GM18508 (cell line): ENCODE results near the gene NSMCE4A.
A peak's percentile ranks its signal among the peaks of the same experiment; 100 is the strongest.
"Not testable (repeated sequence)": the region's sequence is repeated elsewhere in the genome, so short reads cannot be mapped to it uniquely, and the experiment has no call there.

Experiments used
- ATAC-seq: cut with Tn5 transposase; IDR thresholded peaks from one replicate; pipeline ENCODE4 v1.9.1; 2021; ENCODE audit warnings: moderate number of reproducible peaks; ENCODE audit not compliant: insufficient read depth, unreplicated experiment

The NSMCE4A gene

GRCh38 chr10:121990015-121990677, 15.1 kb upstream of the NSMCE4A start:
- no peak for ATAC-seq

DNA sequence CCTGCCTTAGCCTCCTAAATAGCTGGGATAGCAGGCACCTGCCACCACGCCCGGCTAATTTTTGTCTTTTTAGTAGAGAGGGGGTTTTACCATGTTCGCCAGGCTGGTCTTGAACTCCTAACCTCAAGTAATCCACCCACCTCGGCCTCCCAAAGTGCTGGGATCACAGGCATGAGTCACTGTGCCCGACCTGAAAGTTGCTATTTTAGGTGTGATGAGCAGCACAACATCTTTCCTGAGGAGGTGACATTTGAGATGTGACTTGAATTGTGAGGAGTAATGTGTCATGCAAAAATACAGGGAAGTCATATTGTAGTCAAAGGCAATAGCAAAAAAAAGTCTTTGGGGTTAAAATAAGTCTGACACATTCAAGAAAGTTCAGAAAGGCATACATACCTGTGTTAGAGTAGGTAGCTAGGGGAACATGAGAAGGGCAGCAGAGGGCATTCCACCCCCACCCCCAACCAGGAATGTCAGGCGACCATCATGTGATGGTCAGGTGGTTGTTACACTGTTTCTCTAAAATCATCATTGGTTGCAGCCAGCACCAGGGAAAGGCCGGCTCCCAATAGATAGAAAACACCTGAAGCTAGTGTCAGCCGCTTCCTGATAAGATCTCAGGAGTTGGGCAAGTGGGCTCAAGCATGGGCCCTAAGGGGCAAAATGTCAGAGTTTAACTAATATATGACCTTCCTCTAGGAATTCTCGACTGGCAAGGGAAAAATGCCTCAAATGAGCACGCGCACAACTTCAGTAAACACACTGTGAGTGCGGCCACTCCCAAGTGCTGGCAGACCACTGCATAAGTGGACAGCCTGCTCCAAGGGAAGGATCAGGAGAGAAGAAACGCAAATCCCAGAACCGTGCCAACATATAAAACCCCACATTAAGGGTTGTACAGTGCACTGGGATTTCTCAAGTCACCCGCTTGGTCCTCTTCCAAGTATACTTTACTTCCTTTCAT, 13.6 kb upstream of the NSMCE4A start, which contains the start of gene TACC2:
Gene TACC2, plus strand, starts transcription at position 803 of the 964 bp plus-strand sequence. CDS start 32,819 bp downstream, outside the sequence.
- no peak for ATAC-seq

- no peak for ATAC-seq
These were observed 9.4 kb upstream of the NSMCE4A start for GRCh38 chr10:121984463-121984862.

DNA sequence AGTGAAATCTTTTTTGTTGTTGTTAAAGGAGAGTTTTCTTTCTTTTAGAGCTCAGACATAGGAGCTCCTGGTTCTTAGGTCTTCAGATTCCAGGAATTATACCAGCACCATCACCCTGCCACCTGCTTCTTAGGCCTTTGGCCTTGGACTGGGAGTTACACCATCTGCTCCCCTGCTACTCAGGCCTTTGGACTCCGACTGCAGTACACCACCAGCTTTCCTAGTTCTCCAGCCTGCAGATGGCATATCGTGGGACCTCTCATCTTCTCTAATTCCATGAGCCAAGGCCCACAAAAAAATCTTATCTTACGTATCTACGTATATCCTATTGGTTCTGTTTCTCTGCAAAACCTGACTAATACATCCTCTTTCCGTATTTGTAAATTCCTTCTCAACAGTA, 8.8 kb upstream of the NSMCE4A start:
- ATAC-seq, result no peak

DNA sequence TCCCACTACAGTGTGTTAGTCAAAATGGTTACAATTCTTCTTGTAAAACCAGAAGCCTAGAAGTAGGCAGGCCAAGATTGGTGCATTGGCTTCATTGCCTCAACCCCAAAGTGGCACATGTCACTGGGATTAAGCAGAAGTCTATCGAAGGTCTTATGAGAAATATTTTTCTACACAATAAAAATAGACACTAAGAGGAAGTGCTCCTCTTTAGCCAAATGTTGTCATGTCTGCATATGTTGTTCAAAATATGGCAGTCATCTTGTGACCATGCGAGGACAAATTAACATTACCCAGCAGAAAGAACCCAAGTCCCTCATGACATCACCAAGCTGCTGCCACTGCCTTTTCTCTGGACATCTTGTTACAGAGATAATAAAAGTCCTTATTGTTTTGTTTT, 6.3 kb upstream of the NSMCE4A start:
- ATAC-seq, result no peak

GRCh38 chr10:121978511-121978910, 3.5 kb upstream of the NSMCE4A start:
- ATAC-seq, result no peak

DNA sequence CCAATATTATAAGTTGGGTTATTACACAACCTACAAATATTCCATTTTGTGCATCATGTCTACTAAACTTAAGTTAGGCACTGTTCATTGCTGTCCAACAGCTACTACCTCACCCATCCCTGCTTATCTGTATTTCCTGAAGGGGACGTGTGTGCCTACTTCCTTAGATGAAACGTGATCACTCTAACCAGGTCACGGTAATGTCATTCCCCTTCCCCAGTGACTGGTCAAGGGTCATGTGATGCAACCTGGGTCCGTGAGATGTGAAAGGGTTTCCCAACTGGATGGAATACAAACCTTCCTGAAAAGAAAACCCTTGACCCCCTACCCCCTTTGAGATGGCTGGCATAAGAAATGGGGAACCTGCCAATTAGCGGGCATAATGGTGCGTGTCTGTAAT, 1.6 kb upstream of the NSMCE4A start:
- ATAC-seq, result no peak

DNA sequence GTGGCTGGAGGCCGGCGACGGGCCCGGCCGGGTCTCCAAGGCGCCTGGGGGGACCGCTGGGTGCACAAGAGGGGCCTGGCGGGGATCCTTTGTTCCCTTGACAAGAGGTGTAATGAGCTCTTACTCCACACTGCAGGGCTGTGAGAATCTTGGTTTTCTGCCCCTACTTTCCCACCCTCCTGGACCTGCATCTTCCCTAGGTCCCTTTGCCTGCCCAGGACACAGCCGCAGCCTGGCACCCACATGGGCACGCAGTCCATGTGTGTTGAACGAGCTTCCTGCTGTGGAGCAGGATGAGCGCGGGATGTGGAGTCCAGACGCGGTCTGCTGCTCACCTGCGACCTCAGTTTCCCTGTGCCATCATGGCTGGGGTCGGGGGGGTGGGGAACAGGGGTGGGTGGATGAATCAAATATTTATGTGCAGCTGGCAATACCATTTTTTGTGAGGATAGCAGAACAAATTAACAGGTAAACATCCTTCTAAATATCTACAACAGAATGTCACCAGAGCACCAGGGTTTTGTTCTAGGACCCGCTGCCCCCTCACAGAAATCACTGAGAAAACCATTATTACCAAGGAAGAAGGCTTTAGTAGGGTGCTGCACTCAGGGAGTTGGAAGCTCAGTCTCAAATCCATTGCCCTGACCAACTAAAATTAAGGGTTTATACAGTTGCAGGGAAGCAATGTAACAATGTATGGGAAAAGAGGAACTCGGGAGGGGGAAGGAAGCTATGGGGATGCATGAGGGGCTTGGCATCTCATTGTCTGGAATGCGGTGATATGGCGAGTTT, 474 bp upstream of the NSMCE4A start:
- no peak for ATAC-seq

GRCh38 chr10:121974019-121974534, 940 bp downstream of the NSMCE4A start:
- peak; percentile 28 for ATAC-seq

DNA sequence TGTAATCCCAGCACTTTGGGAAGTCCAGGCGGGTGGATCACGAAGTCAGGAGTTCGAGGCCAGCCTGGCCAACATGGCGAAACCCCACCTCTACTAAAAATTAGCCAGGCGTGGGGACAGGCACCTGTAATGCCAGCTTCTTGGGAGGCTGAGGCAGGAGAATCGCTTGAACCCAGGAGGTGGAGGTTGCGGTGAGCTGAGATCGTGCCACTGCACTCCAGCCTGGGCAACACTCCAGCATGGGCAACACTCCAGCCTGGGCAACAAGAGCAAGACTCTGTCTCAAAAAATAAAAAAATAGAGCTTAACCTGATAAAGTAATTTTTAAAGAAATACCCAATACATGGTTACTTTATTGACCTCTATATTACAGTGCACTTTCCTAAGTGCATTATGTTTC, 5.9 kb downstream of the NSMCE4A start:
- ATAC-seq, result not testable (repeated sequence)

- no peak for ATAC-seq
These were observed 9.0 kb downstream of the NSMCE4A start for GRCh38 chr10:121965996-121966395.

DNA sequence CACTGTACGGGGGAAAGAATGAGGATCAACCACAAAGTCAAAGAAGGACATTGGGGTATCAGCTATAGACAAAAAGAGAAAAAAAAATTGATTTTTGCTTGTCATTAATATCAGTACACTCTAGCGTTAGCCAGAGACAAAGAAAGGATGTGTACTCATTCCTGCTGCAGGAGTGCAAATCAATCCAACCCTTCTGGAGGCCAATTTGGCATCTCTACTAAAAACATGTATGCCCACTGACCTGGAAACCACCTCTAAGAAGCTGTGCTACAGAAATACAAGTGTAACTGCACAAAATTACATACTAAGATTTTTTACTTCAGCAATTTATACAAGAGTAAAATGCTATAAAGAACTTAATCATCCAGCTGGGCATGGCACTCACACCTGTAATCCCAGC, 13.6 kb downstream of the NSMCE4A start:
- no peak for ATAC-seq

DNA sequence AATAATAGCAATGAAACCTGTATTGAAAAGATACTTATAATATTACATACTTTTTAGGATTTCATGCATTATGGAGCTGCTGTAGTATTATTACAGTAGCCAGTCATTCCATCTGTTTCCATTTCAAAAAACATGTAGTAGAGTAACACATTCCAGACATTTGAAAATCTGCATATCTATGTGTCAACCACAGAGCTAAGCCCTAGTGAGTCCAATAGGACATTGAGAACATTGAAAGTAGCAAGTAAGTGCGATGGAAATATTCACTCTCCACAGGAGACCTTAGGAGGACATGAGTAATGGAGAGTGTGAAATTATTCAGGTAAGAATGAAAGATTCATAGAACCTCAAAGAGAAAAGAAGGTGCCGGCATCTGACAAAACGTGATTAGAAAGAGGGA, 15.3 kb downstream of the NSMCE4A start:
- no peak for ATAC-seq

GRCh38 chr10:121956111-121957061, 18.6 kb downstream of the NSMCE4A start:
- ATAC-seq, result no peak

GRCh38 chr10:121952226-121952625, 22.8 kb downstream of the NSMCE4A start:
- ATAC-seq, result no peak

- ATAC-seq, result no peak
These were observed 25.6 kb downstream of the NSMCE4A start for GRCh38 chr10:121949451-121949850.

GRCh38 chr10:121949049-121949448, 26.0 kb downstream of the NSMCE4A start:
- ATAC-seq, result no peak

GRCh38 chr10:121947343-121948330, 27.4 kb downstream of the NSMCE4A start:
- ATAC-seq, result no peak
